HG03442 (cell line): ENCODE results near the gene ARAP2.
A peak's percentile ranks its signal among the peaks of the same experiment; 100 is the strongest.

ENCODE experiments used
- ATAC-seq: cut with Tn5 transposase; IDR thresholded peaks from one replicate; pipeline ENCODE4 v1.9.1; 2021; ENCODE audit warnings: mild to moderate bottlenecking, moderate library complexity; ENCODE audit not compliant: unreplicated experiment

The ARAP2 gene

GRCh38 chr4:36244257-36245082 lies at the start of gene ARAP2:
TSS of gene ARAP2 (minus strand) at chr4:36244514. CDS start at chr4:36229486, 15,028 bp downstream.
- ATAC-seq: peak; percentile 64

GRCh38 chr4:36292556-36293188 lies 48.4 kb upstream of the ARAP2 start:
- ATAC-seq: no peak

GRCh38 chr4:36290641-36291040 lies 46.3 kb upstream of the ARAP2 start:
- no peak for ATAC-seq

- no peak for ATAC-seq
Measured at GRCh38 chr4:36288731-36289426, 44.6 kb upstream of the ARAP2 start.

GRCh38 chr4:36286481-36286871 lies 42.2 kb upstream of the ARAP2 start:
- no peak for ATAC-seq

- peak; percentile 98 for ATAC-seq
Measured at GRCh38 chr4:36285784-36286480, 41.6 kb upstream of the ARAP2 start.

- ATAC-seq: no peak
Measured at GRCh38 chr4:36283912-36284465, 39.7 kb upstream of the ARAP2 start.

GRCh38 chr4:36282503-36283030 lies 38.3 kb upstream of the ARAP2 start:
- no peak for ATAC-seq

GRCh38 chr4:36281384-36282106 lies 37.2 kb upstream of the ARAP2 start, which contains the start of gene DTHD1:
TSS of gene DTHD1 (plus strand) at chr4:36281616. CDS start at chr4:36281759, 143 bp downstream.
- no peak for ATAC-seq

GRCh38 chr4:36280555-36280954 lies 36.2 kb upstream of the ARAP2 start:
- ATAC-seq: no peak

- ATAC-seq: no peak
Measured at GRCh38 chr4:36278789-36279188, 34.5 kb upstream of the ARAP2 start.

- ATAC-seq: peak; percentile 65
Measured at GRCh38 chr4:36277533-36277932, 33.2 kb upstream of the ARAP2 start.

GRCh38 chr4:36274158-36274557 lies 29.8 kb upstream of the ARAP2 start:
- ATAC-seq: no peak

- no peak for ATAC-seq
Measured at GRCh38 chr4:36273276-36273675, 29.0 kb upstream of the ARAP2 start.

- no peak for ATAC-seq
Measured at GRCh38 chr4:36269533-36270173, 25.3 kb upstream of the ARAP2 start.

- ATAC-seq: no peak
Measured at GRCh38 chr4:36269101-36269500, 24.8 kb upstream of the ARAP2 start.

GRCh38 chr4:36267486-36268268 lies 23.4 kb upstream of the ARAP2 start:
- no peak for ATAC-seq

- ATAC-seq: no peak
Measured at GRCh38 chr4:36264207-36264826, 20.0 kb upstream of the ARAP2 start.
